HG03439 (cell line): Measurements from ENCODE around the gene TNNI2.
"Not testable (repeated sequence)": the region's sequence is repeated elsewhere in the genome, so short reads cannot be mapped to it uniquely, and the experiment has no call there.

ENCODE experiments used
- ATAC-seq: cut with Tn5 transposase; IDR thresholded peaks from one replicate; pipeline ENCODE4 v1.9.1; 2021; ENCODE audit warnings: mild to moderate bottlenecking, moderate library complexity; ENCODE audit not compliant: unreplicated experiment

Gene TNNI2

DNA sequence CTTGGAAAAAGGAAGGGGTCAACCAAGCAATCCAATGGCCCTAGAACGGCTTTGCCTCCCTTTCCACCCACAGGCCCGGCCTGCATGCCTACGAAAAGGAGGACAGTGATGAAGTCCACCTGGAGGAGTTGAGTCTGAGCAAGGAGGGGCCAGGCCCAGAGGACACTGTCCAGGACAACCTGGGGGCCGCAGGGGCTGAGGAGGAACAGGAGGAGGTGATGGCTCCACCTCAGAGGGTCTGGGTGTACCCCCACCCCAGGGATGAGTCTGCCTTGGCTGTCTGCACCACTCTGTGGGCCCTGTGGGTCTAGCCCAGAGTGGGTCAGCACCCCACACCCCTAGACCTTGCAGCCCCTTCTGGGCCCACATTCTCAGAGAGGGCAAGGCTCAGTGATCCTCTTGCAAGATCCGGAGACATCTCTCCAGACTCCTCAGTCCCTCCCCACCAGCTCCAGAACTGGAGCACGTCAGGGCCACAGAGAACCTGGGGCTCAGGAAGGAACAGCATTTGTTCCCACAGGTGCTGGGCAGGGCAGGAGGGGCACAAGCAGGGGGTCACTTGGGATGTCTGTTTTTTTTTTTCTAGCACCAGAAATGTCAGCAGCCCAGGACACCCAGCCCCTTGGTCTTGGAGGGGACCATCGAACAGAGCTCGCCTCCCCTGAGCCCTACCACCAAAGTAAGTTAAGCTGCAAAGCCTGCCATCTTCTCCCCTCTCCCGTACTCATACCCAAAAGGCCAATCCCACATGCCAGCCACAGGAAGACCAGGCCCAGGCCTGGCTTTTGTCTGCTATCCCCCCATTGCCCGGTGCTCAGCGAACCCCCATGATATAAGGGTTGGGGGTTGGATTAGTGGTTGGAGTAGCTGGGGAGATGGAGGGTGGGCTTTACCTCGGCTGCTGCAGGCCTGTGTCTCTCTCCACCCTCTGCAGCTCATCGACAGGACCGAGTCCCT lies 44.8 kb downstream of the TNNI2 start:
- ATAC-seq = no peak

DNA sequence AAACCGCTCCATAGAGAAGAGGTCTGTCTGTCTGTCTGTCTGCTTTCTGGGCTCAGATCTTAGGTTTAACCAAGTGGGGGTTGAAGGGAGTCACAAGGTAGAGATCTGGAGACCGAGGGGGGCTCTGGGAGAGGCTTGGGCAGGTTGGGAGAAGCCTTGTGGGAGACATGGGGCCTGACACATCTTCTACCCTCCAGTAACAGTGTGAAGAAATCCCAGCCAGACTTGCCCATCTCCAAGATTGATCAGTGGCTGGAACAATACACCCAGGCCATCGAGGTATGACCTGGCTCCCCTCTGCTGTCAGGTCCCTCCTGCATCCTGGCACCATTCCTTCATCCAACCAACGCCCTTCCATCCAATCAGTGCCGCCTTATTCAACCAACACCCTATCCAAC lies 45.5 kb downstream of the TNNI2 start:
- ATAC-seq = no peak

DNA sequence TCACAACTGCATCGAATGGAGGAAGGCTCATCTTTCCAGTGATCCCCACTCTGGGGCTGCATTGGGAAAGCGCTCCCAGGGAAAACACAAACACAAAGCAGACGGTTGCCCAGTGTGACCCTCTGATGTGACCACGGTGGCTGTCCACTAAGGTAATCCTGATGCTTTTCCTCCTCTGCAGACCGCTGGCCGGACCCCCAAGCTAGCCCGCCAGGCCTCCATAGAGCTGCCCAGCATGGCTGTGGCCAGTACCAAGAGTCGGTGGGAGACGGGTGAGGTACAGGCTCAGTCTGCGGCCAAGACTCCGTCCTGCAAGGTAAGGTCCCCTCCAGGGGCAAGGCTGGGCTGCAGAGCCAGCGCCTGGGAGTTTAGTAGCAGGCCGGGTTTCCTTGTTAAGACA lies 47.8 kb downstream of the TNNI2 start:
- ATAC-seq = not testable (repeated sequence)

DNA sequence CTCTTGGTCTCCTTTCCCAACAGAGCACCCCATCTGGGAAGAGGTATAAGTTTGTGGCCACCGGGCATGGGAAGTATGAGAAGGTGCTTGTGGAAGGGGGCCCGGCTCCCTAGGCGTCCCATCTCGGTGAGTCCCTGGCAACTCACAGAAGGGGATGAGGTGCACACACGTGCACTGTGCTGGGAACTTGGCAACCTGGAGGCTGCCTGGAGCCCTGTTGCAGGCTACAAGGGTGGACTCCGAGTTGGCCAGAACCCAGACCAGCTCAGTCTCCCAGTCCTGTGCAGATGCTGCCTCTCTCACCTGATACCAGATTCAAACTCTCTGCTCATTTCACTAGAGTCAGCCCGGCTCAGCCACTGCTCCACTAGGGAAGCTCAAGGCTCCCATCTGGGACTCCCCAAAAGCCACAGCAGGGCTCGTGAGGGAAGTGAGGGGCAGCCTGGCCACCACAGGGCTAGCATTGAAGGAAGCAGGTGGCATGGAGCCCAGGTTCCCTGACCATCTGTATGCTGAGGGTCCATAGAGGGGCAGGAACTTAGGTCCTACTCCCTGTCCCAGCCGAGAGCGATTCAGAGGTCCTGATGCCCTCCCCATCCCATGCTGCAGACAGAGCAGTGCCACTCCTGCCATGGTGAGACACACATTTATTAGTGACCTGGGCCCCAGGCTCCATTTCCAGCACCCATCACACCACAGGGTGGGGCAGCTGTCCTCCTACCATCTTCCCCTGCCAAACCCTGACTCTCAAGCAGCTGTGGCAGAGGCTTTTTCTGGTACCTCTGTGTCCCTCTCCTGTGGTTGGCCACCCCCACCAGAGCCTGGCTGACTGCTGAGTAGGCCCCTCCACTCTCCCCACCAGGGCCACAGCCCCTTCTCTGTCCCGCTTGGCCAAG lies 48.9 kb downstream of the TNNI2 start:
- ATAC-seq = no peak

DNA sequence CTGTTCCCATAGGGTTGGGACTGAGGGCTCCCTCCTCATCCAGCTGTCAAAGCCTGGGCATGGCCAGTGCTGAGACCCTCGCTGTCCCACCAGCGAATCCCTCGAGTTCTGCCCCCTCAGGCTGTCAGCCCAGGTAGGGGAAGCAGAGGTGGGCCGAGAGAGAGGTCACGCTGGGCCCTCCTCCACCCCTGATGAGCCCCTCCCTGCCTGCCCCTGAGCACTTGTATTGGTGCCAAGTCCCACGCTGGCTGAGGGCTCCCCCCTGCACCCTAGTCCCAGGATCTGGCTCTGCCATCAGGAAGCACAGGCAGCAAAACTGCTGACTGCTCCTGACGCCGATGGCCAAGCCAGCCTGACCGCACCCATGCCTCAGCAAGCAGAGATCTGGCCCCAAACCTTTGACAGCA lies 49.6 kb downstream of the TNNI2 start:
- no peak for ATAC-seq

DNA sequence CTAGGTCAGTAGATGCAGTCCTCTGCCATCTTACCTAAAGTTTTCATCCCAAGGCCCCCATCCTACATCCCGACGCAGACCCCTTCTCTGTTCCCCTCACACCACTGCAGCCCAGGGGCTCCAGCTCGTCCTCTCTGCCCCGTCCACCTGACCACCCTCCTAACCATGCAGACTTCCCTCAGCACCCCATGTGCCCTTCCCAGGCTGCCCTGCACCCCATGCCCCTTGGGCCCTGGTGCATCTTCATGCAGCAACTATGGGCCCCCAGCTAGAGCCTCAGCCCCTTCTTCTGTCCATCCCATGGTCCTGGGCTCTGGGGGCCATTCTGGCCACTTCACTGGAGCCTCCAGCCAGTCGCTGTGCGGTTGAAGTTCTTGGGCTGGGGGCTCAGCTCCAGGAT lies 50.0 kb downstream of the TNNI2 start:
- no peak for ATAC-seq

DNA sequence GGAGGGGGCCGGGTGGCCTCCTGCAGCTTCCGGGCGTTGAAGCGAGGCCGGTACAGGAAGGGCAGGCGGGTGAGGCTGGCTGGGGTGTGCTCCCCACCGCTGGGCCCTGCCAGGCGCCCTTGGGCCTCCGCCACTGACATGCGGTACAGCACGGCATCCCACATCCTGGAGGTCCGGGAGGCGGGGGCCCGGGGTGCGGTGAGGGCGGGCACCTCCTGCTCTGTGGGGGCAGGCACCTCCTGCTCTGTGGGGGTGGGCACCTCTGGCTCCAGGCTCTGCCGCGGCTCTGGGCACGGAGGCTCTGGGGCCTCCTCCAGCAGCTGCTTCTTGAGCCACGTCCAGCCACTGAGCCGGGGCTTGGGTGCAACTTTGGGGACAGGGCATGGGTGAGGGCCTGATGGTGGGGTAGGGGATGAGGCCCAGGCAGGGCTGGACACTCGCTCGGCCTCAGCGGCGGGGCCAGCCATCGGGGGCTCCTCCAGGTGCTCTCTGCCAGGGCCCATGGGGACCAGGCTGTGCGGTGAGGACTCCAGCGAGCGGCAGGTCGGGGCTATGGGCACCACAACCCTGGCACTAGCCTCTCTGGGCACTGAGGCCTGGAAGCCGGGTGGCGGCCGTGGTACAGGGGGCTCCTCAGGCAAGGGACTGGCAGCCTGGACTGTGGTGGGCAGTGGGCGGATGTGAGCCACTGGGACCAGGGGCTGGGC lies 50.6 kb downstream of the TNNI2 start:
- no peak for ATAC-seq

DNA sequence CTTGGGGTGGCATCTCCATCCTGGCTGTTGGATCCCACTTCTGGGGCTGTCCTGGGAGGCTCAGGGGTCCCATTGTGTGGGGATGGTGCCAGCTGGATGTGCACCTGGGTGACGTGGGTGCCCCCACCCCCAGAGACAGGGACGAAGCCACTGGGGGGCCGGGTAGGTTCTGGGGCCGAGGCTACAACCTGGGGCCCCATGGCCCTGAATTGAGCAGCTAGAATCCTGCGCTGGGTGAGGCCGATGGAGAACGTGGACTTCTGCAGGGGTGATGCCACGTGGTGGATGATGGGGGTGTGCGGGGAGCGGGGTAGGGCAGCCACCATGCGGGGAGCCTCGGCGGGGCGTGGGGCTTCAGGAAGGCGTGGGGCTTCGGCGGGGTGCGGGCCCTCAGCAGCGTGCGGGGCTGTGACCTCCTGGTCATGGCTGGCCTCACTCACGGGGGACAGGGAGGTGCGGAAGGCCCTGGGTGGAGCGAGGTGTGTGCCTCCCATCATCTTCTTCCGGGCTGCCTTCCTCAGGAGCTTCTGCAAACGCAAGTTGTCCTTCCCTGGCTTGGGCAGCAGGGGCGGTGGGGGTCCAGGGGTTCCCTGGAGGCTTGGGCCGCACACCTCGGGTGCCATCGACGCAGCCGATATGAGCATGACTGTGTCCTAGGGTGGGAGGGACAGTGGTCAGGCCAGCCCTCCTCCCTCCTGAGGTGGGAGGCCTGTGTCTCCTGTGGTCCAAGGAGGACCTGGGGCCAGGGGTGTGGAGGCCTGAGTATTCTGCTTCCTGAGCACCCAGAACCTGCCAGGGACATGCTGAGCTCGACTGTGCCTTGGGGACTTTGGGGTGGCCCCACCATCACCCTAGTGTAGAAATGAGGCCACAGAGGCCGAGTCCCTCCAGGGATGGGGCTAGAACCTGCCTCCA lies 51.4 kb downstream of the TNNI2 start:
- no peak for ATAC-seq
